Activated naive CD4-positive, alpha-beta T cell (primary cell): ENCODE results near the gene WHAMM.
A peak's percentile ranks its signal among the peaks of the same experiment; 100 is the strongest.
"Not testable (repeated sequence)": the region's sequence is repeated elsewhere in the genome, so short reads cannot be mapped to it uniquely, and the experiment has no call there.

Experiments
- DNase-seq, 4 experiments: peaks; one replicate each; lab custom pipeline; 2025; lab: John Stamatoyannopoulos, UW

The WHAMM gene

DNA sequence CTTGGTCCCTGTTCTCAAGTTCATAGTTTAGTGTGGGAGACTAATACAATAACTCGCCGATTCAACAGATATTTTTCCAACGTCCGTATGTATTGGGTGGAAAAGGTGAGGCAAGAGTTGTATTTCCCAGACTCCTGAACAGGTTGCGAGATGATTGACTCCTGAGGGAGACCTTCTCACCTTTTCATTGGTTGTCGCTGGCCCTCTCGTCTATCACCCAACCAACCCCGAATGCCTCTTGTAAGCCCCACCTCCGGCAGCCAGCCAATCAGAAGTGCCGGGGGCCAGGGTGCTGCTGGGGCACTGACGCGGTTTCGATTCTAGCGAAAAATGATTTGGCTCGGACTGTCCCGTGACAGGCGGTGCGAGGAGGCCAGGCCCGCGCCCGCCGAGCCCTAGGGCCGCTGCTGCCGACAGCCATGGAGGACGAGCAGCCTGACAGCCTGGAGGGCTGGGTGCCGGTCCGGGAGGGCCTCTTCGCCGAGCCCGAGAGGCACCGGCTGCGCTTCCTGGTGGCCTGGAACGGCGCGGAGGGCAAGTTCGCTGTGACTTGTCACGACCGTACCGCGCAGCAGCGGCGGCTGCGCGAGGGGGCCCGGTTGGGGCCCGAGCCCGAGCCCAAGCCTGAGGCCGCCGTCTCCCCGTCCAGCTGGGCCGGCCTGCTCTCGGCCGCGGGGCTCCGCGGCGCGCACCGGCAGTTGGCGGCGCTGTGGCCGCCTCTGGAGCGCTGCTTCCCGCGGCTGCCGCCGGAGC is at the start of gene WHAMM:
Gene WHAMM (plus strand): TSS at position 321 of the 753 bp plus-strand sequence. CDS start 99 bp downstream, at position 420.
- DNase-seq, result peak; percentile 76 to 90 (median 85)

GRCh38 chr15:82763361-82764116 is 45.9 kb upstream of the WHAMM start:
- no peak for DNase-seq

- DNase-seq, result no peak
Measured at GRCh38 chr15:82764117-82764490, 45.3 kb upstream of the WHAMM start.

DNA sequence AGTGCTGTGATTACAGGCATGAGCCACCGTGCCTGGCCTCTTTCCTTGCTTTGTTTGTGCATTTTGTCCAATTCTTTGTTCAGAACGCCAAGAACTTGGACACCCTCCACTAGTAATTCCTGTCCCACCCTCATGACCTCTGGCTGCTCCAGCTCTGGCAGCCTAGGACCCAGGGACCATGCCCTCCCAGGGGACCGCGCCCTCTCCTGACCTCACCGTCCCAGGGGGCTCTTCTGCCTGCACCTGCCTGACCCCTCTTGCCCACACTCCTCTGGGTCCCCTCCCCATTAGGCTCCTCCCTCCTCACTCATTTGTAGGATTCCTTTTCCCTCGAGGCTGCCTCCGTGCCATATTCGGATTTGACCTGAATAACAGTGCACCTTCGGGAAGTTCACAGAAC is 44.7 kb upstream of the WHAMM start:
- DNase-seq, result no peak

DNA sequence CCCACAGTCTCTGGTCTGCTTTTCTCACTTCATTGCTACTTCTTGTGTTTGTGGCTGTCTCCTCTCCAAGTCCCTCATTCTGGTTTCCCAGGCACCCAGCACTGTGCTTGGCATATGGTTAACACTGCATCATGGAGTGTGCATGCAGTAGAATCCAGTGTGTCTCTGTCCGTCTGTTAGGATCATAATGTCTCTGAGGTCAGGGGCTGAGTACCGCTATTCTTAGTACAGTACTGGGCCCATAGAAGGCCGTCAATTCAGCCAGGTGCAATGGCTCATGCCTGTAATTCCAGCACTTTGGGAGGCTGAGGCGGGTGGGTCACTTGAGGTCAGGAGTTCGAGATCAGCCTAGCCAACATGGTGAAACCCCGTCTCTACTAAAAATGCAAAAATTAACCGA is 43.2 kb upstream of the WHAMM start:
- DNase-seq, result not testable (repeated sequence)

DNA sequence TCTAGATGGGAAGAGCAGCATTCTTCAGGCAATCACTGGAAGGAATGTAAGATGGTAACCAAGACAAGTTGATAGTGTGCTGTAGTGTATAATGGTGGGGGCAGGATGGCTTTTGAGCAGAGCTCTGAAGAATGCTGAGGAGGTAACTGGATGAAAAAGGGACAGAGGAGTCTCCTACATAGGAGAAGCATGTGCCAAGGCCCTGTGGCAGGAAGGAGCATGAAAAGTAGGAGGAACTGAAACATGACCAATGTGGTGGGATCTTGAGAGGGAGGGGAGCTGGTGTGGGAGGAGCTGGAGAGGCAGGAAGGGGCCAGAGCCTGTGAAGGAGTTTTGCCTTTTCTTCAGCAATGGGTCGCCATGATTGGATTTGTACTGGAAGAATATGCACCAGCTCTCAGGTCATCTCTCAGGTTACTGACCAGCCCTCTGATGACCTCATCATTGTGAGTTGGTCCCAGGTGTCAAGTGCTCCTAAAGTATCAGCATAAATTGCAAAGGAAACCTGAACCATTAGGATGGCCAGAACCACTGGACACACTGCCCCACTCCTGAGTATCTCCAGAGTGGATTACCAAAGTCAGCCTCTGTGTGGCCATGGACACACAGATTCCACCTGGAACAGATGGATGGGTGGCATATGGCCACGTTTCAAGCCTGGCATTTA is 42.1 kb upstream of the WHAMM start:
- no peak for DNase-seq

- no peak for DNase-seq
Measured at GRCh38 chr15:82768414-82769054, 40.9 kb upstream of the WHAMM start.

DNA sequence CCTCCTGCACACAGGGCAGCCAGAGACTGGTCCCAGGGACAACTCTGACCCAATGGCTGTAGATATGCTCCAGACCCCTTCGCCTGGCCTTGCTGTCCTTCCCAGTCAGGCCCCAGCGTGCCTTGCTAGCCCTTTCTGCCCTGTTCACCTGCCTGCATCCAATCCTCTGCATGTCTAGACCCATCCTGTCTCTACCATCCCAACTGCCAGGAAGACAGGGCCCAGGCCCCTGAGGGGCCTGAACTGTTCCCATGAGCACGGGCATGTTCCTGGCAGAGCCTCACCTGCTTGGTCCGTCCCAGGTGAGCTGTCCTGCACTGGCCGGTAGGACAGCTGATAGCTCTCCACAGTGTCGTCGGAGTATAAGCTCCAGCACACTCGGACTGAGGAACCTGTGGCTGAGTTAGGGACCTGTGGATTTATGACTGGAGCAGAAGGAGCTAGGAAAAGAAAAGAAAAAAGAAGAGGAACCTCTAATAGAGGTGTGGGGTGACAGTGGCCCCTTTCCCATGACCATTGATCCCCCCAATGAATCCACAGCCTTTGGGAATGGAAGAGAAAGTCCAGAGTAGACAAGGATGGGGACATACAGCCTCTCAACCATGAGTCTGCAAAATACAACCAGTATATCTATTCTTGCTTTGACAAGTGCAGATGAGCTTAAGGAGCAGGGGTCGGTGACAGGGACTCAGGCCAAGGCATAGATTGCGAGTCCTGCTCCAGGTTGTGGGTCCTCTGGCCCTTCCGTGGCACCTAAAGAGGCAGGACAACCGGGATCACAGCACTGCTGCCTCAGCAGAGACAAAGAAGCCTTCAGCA is 37.4 kb upstream of the WHAMM start:
- no peak for DNase-seq

DNA sequence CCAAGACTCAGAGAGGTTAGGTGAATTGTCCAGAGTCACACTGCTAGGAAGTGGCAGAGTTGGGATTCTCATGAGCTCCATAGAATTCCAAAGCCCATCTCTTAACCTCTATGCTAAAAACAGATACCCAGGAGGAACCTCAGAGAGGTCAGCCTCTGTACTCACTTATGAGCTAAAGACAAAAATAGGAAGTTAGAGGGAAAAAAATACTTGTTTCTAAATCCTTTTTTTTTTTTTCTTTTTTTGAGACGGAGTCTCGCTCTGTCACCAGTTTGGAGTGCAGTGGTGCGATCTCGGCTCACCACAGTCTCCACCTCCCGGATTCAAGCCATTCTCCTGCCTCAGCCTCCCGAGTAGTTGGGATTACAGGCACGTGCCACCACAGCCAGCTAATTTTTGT is 34.9 kb upstream of the WHAMM start:
- no peak for DNase-seq

DNA sequence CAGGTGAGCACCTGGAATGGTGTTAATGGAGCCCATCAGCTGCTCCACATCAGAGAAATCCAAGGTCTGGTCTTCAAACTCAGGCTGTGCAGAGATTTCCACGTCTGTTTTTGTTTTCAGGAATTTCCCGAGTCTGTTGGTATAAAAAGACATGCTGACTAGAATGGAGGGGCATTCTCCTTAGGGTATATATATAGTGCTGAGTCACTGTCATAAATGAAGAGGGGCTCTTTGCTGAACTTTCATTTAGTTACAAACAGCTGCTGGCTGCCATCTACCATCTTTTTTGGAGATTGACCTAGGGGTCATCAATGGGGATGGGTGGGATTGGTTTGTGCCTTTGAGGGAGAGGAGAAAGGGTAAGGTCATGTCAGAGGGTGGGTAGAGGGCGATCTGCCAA is 30.7 kb upstream of the WHAMM start:
- no peak for DNase-seq

DNA sequence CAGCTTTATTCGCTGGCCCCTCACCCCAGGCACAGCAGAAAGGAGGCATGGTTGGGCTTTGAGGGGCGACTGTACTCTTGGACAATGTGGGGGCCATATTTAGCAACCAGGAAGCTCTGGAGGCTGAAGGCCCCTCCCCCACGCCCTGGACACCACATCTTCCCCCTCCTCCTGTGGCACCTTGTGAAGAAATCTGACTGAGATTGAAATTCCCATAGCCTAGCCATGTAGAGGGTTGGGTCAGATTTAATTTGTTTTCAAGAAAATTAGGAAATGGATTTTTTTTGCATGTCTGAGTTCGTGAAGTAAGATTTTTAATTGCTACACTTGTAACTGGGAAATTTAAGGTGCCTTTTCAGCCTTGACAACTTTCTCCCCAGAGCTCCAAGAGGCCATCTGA is 28.1 kb upstream of the WHAMM start:
- DNase-seq, result no peak

DNA sequence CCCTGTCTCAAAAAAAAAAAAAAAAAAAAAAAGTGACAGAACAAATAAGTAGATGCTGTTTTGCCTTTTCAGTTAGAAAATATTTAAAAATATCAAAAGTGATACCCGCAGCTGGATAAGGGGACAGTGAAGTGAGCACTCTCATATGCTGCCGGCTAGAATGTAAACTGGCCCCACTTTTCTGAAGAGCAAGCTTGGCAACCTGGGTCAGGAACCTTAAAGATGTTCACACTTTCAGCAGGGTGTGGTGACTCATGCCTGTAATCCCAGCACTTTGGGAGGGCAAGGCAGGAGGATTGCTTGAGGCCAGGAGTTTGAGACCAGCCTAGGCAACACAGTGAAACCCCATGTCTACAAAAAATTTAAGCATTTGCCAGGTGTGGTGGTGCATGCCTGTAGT is 20.9 kb upstream of the WHAMM start:
- no peak for DNase-seq

DNA sequence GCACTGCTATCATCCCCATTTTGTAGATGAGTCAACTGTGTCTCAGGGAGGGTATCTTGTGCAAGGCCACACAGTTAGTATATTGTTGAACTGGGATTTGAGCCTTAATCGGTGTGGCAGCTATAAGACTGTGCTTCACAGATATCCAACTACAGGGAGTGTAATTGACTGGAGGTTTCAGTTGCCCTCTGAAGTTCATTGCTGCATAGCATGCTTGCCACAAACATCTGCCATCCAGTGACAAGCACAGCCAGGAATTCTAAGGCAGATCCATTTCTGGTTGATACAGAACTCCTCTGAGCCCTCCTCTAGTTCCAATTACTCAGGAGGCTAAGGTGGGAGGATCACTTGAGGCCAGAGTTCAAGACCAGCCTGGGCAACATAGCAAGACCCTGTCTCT is 19.9 kb upstream of the WHAMM start:
- DNase-seq, result no peak

DNA sequence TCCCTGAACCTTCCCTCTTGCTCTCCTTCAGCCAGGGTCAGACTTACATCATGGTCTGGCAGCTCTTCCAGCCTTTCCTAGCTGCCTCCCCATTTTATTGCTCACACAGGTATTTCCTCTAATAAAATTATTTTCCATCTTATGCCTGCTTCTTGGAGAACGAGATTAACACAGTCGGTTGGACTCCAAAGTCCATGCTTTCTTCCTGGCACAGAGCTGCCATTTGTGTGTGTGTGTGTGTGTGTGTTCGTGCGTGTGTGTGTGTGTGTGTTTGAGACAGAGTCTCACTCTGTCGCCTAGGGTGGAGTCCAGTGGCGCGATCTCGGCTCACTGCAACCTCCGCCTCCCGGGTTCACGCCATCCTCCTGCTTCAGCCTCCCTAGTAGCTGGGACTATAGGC is 19.1 kb upstream of the WHAMM start:
- DNase-seq, result no peak

DNA sequence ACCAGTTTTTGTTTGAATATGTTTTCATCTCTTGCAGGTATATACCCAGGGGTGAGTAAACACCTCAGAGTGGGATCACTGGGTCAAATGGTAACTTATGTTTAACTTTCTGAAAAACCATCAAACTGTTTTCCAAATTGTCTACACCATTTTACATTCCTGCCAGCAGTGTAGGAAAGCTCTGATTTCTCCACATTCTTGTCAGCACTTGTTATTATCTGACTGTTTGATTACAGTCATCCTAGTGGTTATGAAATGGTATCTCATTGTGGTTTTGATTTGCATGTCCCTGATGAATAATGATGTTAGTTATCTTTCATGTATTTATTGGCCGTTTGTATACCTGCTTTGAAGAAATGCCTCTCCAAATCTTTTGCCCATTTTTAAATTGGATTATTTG is 17.4 kb upstream of the WHAMM start:
- no peak for DNase-seq

- DNase-seq, result no peak
Measured at GRCh38 chr15:82793737-82794136, 15.7 kb upstream of the WHAMM start.

GRCh38 chr15:82798104-82798503 is 11.3 kb upstream of the WHAMM start:
- no peak for DNase-seq

DNA sequence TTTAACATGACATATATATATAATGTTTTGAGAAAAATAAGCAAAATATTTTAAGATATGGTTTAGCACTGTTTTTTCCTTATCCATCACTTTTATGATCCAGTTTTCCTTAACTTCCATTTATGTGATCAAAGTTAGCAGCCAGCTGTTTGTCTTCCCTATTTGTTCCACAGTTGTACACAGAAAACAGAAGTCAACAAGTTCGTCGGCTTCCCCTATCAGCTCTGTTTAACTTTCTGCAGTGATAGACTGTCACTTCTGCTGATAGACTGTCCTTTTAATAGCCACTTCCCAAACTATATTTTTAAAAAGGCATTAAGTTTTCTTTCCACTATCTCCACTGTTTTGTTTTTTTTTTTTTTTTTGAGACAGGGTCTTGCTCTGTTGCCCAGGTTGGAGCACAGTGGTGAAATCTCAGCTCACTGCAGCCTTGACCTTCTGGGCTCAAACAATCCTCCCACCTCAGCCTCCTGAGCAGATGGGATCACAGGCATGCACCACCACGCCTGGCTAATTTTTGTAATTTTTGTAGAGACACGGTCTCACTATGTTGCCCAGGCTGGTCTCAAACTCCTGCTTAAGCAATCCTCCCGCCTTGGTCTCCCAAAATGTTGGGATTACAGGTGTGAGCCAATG is 10.8 kb upstream of the WHAMM start:
- DNase-seq, result no peak

- no peak for DNase-seq
Measured at GRCh38 chr15:82799183-82799841, 10.1 kb upstream of the WHAMM start.

GRCh38 chr15:82802497-82802896 is 6.9 kb upstream of the WHAMM start:
- no peak for DNase-seq
